WERI-Rb-1 (cell line): ENCODE data around the gene NRSN2.

Experiments used
- DNase-seq: peaks from one replicate; pipeline ENCODE4 v3.0.0-alpha.2; 2020
- H3K27ac ChIP-seq: fragments of 250-450 bp; sonication (Bioruptor Pico); 2 replicates; pipeline ENCODE4 v1.5.1; 2020; ENCODE audit warnings: mild to moderate bottlenecking, moderate library complexity
- H3K27me3 ChIP-seq: fragments of 250-450 bp; sonication (Bioruptor Pico); 2 replicates; pipeline ENCODE4 v1.5.1; 2021; ENCODE audit warnings: mild to moderate bottlenecking, low read depth, moderate library complexity; ENCODE audit not compliant: insufficient read depth, severe bottlenecking
- H3K36me3 ChIP-seq: fragments of 250-450 bp; sonication (Bioruptor Pico); 2 replicates; pipeline ENCODE4 v1.5.1; 2020; ENCODE audit warnings: mild to moderate bottlenecking, moderate library complexity
- H3K4me3 ChIP-seq: 2 replicates; pipeline ENCODE4 v1.5.1; 2011; ENCODE audit warnings: low read depth, mild to moderate bottlenecking, control low read depth, low read length
- H3K9me3 ChIP-seq: fragments of 250-450 bp; sonication (Bioruptor Pico); 2 replicates; pipeline ENCODE4 v1.5.1; 2021; ENCODE audit warnings: mild to moderate bottlenecking, moderate library complexity; ENCODE audit not compliant: severe bottlenecking
- CTCF ChIP-seq: IDR thresholded peaks from 2 replicates; pipeline ENCODE4 v1.5.1; 2011; ENCODE audit warnings: low read depth, mild to moderate bottlenecking, control low read depth, inconsistent platforms, low read length

Gene NRSN2

DNA sequence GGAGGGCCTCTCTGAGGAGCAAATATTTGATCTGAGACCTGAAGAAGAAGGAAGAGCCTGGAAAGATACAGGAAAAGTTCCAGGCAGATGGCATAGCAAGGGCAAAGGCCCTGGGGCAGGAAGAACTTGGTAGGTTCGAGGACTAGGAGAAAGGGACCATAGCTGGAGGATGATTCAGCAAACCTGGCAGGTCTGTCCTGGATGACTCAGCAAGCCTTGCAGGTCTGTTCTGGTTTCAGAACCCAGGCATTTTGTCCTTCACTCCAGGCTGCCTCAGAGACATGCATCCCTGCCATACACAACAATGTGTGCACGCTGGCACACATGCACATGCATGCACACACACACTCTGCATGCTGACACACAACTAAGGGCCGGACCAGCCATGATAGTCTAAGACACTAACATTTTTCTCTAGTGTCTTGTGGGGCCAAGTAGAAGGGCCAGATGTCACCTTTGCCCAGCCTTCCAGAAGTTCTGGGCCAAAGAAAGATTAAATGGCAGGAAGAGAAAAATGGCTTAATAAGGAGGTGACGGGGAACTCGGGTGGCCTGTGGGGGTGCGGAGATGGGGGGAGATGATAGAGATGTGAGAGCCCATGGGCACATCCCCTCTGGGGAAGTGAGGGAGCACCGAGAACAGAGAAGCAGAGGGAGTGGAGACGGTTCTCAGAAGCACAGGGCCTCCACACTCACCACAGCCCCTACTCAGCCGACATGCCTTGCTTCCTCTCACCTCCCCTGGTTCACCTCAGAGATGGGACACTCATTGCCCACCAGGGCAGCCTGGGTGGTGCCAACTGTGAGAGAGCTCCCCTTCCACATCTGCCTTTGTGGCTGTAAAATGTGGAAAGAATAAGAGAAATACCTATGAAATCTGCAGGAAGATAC lies 18.2 kb downstream of the NRSN2 start:
- Histone ChIP-seq H3K9me3 (no peaks in the 10 kb centered on the region), H3K27ac (no peak overlapping the region), H3K27me3 (no peaks in the 10 kb centered on the region), H3K4me3 (no peak overlapping the region), H3K36me3 (no peaks in the 10 kb centered on the region)
- no peak for DNase-seq
- TF ChIP-seq CTCF = no peak

GRCh38 chr20:366041-366718 lies 19.3 kb downstream of the NRSN2 start:
- Histone ChIP-seq H3K36me3 (no peaks in the 10 kb centered on the region), H3K4me3 (no peak overlapping the region), H3K27me3 (no peaks in the 10 kb centered on the region), H3K27ac (no peak overlapping the region), H3K9me3 (no peaks in the 10 kb centered on the region)
- no peak for TF ChIP-seq CTCF
- no peak for DNase-seq

- Histone ChIP-seq H3K9me3 (no peaks in the 10 kb centered on the region), H3K27me3 (no peaks in the 10 kb centered on the region), H3K36me3 (no peaks in the 10 kb centered on the region), H3K4me3 (no peak overlapping the region), H3K27ac (no peak overlapping the region)
- DNase-seq = no peak
- no peak for TF ChIP-seq CTCF
These were observed 20.0 kb downstream of the NRSN2 start for GRCh38 chr20:366719-367485.

DNA sequence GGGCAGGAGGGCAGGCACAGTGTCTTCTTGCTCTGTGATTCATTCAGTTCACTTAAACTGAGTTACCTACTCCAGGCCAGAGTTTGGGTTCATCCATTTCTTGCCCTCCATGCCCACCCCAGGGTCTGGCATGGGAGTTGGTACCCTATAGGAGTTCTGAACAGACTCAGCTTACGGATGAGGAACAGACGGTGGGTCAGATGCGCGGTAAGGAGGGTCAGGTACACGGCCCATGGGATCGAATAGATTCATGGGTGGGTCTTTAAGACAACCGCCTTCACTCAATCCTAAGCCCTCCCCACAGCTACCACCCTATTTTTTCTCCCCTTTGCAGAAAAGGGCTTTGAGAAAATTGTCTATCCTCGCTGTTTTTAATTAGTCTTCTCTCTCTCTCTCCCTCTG lies 20.6 kb downstream of the NRSN2 start:
- TF ChIP-seq CTCF = no peak
- H3K36me3 ChIP-seq = no peaks in the 10 kb centered on the region
- no peak overlapping the region for H3K27ac ChIP-seq
- no peak for DNase-seq
- no peak overlapping the region for H3K4me3 ChIP-seq
- no peaks in the 10 kb centered on the region for H3K27me3 ChIP-seq
- H3K9me3 ChIP-seq = no peaks in the 10 kb centered on the region

DNA sequence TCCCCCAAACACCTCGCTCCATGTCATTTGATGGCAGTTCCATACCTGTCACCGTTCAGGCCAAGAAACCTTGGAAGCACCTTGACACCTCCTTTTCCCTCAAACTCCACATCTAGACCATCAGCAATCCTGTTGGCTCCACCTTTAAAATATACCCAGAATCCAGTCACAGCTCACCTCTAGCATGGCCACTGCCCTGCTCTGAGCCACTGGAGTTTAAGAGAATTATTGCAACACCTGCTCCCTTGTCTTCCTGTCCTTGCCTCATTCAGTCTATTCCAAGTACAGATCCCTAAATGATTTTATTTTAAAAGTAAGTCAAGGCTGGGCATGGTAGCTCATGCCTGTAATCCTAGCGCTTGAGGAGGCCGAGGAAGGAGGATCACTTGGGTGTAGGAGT lies 22.0 kb downstream of the NRSN2 start:
- Histone ChIP-seq H3K9me3 (no peaks in the 10 kb centered on the region), H3K27me3 (no peaks in the 10 kb centered on the region), H3K36me3 (no peaks in the 10 kb centered on the region), H3K4me3 (no peak overlapping the region), H3K27ac (no peak overlapping the region)
- TF ChIP-seq CTCF = no peak
- no peak for DNase-seq
